HUDEP-2 (cell line): ENCODE results near the gene SPOCK3.

Source experiments
- DNase-seq, 76 experiments: peaks; one replicate each; lab custom pipeline; 2025; ENCODE audit not compliant: unreplicated experiment in 76 of 76; lab: John Stamatoyannopoulos, UW

SPOCK3 gene

DNA sequence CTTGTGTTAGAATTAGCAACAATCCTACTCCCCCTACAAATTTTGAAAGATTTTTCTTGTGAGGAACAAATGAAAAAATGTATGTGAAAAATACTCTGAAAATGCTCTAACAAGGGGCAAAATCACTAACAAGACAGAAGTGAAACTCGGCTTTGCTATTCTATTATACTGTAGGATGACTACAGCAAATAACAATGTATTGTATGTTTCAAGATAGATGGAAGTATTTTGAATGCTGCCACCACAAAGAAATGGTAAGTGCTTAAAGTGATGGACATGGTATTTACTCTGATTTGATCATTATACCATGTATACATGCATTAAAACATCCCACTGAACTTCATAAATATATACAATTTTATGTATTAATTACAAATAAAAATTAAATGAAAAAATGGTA, 192.8 kb downstream of the SPOCK3 start:
- no peak for DNase-seq

DNA sequence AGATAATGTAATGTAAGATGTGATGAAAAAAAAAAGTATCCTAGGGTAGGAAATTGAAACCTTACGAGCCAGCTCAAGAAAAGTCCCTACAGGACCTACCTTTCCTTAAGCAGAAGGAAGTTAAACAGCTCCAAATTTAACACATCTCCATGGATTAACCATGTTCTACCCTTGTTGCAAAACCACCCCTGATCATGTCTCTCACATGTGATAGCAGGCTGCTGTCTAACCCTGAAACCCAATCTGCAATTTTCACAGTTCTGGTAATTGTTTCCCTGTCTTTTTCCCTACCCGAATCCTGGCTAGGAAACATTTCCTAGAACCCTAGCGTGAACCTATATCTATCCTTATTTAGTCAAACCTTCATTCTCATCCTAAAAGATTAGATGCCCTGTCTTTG, 198.9 kb downstream of the SPOCK3 start:
- no peak for DNase-seq

DNA sequence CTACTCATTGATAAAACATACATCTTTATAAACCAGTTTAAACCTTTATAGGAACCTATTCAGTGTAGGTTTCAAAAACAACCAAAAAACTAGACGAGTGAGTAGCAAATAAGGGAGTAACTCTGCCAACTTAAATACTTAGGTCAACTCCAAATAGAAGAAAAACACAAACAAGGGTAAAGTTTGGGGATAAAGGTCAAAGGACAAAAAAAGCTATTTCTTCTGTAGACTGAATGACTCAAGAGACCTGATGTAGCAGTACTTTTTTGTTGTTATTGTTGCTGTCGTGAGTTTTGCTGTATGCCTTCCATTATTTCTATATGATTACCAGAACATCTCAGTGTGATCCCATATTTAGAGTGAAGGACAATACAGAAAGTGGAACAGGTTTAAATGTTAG, 199.3 kb downstream of the SPOCK3 start:
- no peak for DNase-seq

DNA sequence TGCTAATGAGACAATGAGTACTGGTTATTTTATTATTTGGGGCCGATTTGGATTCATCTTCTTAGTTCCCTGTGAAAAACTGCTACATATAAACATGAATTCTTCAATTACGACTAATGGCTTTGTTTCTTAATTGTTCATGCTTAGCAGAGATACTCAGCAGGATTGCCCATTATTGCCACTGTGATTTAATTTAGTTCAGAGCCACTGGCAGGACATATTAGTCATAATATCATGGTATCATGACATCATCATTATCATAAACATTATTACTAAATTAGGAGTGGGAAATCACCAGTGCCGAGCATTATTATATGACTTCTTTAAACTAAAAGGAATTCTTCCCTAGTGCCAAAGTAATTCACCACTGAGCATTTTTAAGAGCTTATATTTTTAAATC, 201.4 kb downstream of the SPOCK3 start:
- DNase-seq: no peak

DNA sequence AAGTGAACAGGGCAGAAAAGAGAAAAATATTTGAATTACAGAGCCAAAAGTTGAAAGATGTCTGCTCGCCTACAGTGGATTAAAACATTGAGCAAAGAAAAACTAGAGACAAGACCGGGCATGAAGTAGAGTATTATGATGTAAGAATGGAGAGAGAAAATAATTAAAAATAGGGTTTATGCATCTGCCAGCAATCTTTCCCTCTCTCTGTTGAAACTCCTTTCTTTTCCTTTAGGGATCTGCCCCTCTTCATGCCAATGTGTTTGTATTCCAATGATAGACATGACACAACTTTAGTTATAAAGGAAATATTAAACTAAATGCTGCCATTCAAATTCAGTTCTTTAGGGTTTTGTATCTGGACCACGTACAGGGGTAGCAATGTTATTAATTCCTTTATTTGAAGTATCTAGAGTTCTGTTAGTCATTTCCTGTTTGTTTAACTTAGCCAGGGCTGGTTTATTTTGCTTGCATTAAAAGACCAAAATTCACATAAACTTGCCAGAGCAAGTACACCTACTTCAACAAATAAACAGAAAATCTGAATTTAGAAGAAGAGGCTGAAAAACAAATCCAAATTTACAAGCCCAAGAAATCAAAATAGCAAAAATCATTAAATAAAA, 202.6 kb downstream of the SPOCK3 start:
- DNase-seq: no peak

DNA sequence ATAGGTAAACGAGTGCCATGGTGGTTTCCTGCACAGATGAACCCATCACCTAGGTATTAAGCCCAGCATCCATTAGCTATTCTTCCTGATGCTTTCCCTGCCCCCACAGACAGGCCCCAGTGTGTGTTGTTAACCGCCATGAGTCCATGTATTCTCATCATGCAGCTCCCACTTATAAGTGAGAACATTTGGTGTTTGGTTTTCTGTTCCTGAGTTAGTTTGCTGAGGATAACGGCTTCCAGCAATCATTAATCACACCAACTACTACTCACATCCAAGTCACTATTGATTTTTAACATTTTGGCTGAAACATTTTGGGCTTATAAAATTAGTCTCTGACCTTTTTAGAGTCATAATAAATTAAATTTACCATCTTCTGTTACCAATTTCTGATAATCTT, 205.3 kb downstream of the SPOCK3 start:
- DNase-seq: no peak

DNA sequence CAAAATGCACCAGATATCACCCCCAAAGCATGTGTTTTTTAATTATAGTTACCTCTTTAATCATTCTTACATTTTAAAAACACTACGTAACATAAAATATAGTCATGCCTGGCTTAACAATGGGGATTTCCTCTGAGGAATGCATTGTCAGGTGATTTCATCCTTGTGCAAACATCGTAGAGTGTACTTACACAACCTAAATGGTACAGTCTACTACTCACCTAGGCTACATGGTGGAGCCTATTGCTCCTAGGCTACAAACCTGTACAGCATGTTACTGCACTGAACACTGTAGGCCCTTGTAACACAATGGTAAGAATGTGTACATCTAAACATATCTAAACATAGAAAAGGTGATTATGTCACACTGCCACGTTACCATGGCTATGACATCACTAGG, 208.6 kb downstream of the SPOCK3 start:
- DNase-seq: no peak

DNA sequence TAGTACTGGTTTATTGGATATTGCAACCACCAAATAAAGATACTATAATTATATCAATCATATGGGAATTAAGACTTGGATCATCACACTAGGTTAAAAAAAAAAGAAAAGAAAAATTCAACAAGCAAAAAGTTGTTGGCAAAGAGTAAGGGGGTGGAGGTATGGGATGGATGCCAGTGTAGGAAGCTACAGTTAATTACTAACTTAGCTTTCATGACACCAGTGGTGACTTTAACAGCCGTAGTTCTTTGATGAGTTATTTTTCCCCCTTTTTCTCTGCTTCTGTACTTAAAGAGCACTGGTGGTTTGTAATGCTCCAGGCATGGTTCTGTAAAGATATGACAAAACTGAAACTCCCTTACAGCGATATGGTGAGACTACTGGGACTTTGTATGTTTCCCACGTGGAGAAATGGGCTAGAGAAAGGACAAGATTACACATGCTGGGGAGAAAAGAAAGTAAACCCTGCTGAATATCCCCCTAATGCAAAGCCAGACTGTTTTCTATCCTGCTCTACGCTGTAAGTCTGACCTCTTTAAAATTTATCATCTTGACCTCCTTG, 210.8 kb downstream of the SPOCK3 start:
- no peak for DNase-seq

DNA sequence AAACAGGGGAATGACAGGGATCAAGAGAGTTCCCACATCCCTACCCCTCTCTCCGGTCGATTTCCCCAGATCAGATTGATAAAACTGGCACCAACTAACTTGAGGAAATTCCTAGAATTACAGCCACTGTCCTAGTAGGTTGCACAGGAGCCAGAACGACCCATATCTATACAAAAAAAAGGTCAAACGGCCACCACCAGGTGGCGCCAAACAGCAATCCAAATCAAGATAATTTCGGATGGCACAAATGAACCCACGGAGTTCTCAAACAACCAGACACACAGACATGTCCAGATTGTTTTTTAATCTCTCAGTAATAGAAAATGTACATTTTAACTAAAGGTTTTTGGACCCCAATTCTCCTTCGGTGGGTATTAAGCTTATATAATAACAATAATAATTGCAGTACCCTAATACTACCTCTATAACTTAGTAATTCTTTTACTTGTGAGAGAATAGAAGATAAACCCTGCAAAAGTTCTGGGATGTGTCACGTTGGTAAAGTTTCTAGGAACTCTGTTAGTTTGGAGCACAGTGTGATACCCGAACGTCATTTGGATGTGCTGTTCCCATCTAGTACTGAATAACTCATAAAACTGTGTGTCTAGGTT, 212.6 kb downstream of the SPOCK3 start:
- DNase-seq: peak in 59 of 76 experiments; percentile 1 to 63 (median 28)

DNA sequence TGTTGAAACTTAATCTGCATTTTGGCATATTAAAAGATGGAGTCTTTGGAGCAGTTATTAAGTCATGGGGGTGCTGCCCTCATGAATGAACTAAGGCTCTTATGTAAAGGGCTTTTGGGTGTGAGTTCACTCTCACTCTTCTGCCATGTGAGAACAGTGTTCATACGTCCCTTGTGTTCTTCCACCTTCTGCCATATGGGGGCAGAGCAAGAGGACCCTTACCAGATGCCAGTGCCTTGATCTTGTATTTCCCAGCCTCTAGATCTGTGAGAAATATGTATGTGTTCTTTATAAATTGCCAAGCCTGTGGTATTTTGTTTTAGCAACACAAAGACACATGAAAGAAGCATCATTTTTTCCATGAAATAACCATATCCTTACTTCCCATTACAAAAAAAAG, 213.9 kb downstream of the SPOCK3 start:
- peak in 7 of 76 experiments; percentile 0 to 8 (median 5) for DNase-seq

DNA sequence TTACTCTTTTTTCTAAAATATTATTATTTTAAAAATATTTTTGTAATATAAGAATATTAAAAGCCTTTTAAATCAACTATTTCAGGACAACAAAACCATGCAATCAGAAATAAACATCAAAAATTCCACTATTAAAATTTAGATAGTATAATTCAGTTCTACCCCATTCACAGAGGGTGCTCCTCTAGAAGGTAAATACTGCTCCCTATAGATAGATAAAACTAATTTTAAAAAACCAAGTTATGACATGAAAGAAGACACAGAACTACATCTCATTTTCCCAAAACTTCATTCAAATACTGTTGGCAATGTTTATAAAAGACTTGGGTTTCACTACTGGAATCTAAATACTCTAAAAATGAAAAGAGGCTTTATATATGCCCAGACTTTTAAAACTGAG, 219.3 kb downstream of the SPOCK3 start:
- DNase-seq: no peak

DNA sequence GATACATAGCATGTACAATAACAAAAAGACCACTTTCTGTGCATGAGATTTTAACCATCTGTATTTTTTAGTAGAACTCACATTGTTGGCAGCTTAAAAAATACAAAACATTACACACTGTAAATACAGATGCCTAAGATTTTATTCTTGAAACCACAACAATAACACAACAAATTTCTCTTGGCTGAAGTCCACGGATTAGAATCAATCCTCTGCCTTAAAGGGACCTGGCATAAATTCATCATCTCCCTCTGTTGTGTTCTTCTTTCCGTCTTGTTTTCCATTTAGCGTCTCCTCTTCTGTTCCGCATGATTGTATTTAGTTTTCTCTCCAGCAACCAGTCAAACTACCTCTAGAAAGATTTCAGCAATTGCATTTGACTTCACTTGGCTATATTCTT, 231.0 kb downstream of the SPOCK3 start:
- DNase-seq: no peak

DNA sequence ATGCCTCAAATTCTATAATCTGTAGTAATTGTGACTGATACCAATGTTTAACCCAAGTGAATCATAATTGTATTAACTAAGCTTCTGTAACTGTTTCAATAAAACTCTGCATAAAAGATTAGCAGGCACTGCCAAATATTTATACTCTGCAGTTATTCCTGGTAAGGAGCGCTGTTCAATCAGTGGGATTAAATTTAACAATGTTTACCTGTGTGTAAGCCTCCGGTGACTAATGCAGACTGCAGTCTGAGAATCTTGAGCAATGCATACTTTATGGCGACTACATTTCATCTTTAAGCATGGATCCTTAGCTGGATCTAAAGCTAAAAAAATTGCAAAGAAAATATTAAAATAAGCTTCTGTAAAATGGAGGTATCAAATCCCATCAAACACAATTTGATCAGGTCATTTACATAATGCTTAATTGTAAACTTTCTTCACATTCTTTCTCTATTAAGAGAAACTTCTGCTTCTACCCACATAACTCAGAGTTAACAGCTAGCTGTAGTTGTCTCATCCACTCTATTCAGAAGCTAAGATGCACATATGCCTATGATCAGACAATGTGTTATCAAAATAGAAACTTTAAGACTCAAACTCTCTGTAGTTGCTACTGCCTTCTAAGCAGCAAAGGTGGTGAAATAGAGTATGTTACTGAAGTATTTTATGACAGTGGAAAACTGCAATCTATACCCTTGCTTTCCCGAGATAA, 234.0 kb downstream of the SPOCK3 start:
- no peak for DNase-seq

DNA sequence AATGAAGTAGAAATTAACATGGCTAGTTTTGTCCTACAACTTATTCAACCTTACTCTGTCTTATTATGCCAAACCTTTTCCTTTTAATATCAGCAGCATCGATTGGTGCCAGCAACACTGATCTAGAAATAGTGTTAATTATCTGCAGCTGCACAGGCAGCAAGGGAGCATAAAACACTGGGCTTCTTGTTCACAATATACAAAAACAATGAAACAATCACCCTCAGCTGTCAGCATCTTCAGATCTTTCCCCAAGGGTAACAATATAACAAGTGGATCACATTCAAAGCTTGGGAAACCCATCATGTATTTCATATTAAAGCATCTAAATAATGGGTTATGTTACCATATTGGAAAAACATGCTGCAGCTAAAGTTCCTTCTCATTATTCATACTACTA, 238.1 kb downstream of the SPOCK3 start:
- DNase-seq: no peak

DNA sequence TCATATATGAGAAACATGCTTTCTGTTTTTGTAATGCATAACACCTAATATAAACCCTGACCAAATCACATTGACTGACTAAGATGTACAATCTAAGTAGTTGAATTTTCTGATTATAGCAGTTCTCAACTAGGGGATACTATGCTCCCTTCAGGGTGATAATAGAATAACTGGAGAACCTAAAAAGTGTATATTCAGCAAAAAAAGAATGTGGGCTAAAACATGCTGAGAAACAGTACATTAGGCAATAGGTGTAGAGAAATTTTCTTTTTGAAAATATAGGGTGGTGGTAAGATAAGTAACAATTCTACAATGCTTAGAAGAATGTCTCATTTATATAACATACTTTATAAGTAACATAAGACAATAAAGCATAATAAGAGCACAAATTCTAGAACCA, 239.6 kb downstream of the SPOCK3 start:
- DNase-seq: no peak

DNA sequence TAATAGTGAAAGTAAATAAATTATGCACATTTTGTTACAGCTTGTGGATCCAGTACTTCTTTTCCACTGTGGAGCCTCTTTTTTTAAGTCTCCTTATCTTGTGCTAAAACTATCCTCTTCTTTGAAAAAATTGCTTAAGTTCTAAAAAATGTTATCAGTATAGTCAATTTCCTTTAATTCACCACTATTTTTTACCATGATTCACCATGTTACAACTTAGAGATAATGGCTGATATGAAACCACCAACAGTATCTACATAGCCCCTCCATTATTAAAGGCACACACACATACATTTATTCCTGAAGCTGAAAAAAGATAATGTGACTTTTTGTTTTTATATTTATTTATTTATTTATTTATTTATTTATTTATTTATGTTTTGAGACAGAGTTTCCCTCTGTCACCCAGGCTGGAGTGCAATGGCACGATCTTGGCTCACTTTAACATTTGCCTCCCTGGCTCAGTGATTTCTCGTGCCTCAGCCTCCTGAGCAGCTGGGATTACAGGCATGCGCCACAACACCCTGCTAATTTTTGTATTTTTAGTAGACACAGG, 243.2 kb downstream of the SPOCK3 start:
- DNase-seq: peak in 16 of 76 experiments; percentile 1 to 62 (median 23)

DNA sequence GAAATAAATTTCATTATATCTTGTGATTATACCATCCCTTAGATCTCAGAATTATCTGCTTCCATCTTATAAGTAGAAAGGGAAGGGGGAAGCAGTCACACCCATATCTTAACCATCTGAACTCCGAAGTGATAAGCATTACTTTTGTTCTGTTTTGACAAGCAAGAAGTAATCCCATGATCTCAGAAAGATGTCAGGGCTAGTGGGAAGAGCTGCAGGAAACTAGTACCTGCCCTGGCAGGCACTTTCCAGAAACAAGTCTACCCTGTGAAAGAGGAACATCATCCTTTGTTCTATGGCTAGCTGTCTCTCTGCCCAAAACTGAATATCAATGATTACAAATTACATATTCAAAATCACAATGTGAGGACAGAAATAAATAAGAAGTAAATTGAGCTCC, 244.4 kb downstream of the SPOCK3 start:
- no peak for DNase-seq

DNA sequence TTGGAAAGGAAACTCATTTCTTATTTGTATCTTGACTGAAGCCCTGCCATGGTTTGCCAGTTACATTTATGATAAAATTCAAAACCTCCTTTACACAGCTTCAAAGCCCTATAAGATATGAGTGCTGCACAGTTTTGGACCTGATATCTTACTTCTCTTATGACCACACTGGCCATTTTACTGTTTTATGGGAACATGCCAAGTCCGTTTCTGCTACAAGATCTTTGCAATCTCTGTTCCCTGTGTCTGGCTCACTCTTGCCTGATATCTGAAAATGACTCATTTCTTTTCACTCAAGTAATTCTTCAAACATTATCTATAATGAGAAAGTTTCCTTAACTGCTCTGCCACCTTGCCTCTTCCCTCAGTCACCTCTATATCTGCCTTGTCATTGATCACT, 247.3 kb downstream of the SPOCK3 start:
- DNase-seq: peak in 68 of 76 experiments; percentile 1 to 92 (median 63)

DNA sequence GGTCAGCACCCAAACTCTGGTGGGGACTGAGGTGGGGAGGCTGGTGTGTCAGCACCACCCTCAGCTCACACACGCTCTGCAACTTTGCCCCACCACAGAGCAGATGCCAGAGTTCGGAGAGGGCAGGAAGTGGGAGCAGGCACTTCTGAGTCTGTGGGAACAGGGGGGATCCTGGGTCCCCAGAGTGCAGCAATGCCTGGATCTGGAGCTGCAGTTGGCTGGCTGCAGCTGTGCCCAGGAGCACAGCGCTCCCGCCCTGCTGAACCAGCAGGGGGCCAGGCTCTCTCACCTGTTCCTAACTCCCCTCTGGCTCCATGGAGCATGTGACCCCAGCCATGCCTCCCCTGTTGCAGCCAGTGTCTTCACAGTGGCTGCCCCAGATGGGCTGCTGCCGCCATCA, 252.4 kb downstream of the SPOCK3 start:
- no peak for DNase-seq

DNA sequence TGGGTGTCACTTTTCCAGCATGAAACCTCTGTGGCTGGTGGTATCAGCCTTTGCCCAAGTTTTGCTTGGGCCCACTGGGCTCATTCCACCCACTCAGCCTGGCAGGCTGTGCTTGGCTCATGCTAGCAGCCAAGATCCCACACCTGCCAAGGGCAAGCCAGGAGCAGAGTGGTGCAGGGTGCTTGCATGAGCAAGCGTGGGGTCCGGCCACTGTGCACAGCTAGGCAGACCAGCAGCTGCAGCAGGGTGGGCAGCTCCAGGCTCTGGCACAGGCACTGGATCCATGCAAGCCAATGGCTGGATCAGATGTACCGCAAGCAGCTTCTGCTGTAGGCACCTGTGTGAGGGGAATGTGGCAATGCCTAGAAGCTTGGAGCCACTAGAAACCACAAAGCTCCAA, 253.9 kb downstream of the SPOCK3 start:
- no peak for DNase-seq

DNA sequence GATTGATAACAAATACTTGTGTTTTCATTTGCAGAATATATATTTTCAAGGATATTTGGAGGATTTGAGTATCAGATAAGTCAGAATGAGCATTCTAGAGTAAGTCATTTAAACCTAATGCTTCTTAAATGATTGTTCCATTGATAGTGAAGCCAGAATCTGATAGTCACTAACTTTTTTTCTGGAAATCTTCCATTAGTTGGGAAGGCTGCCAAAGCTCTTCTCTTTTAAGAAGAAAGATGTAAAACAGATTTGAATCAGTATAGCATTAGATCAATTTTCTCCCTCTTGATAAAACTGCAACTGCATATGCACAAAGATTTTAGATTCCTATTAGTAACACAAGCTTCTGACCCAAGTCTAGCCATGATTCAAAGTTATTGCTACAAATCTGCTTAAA, 256.7 kb downstream of the SPOCK3 start:
- DNase-seq: no peak

DNA sequence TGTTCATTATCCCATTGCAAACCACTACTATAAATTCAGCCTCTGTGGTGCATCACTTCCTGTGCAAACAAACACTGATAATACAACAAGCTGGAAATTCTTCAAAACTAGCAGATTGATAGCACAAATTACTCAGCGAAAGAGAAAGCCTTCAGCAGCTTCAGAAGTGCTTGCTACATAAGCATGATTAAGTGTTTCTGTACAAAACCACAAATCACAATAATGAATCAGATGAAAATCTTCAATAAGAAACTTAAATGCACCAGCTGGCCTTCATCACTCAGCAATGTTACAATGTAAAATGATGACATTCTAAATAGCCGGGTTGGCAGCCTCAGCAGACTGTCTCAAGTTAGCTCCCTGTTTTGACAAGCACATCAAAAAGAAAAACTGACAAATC, 262.2 kb downstream of the SPOCK3 start:
- peak in 1 of 76 experiments; percentile 18 for DNase-seq
